ENCODE data around the gene SMG6. TPM values are rescaled to one million over a fixed set of nuclear protein-coding genes. Genes with fewer than 3 reads are reported as not detected.

The SMG6 gene
- total RNA-seq, 2 experiments from 2014 or later = 37.8 to 38.7 TPM

DNA sequence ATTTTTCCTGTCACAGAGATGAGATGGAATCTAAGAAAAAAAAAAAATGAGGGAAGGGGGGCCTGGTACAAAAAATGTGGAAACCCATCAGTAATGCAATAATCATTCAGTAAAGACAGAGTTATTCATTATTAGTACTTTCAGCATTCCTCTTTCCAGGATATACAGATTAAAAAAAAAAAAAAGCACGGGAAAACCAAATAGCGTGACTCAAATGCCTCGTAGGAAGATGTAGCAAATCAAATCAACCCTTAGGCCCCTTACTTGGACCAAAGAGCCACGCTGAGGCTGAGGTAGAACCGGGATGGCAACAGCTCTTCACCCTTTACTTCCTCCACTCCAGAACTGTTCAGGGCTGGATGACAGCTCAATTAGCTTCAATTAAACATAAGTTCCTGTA, 52.5 kb downstream of the SMG6 start:
- Mint-ChIP-seq H3K4me1 (peaks cover 75% of the 10 kb centered on the region), H3K27me3 (no peaks in the 10 kb centered on the region), H3K9me3 (peaks cover 4% of the 10 kb centered on the region), H3K36me3 (ENCODE audit: low read depth) (peaks cover 58% of the 10 kb centered on the region), H3K4me3 (no peak overlapping the region), H3K27ac (peak overlapping the region; percentile 64)
- ChIA-PET POLR2A (interaction anchor here (0.6 to 6.4 kb wide), 5 partner anchors 9 to 27 kb away, joined by 3 to 159 read pairs (median 4); no protein-coding TSS in a partner anchor), CTCF (interaction anchor here (0.7 to 3.6 kb wide), 5 partner anchors 8 to 602 kb away, joined by 3 to 8 read pairs (median 5); partner anchors contain the start of genes HIC1 and RILP)
- no peak for DNase-seq

DNA sequence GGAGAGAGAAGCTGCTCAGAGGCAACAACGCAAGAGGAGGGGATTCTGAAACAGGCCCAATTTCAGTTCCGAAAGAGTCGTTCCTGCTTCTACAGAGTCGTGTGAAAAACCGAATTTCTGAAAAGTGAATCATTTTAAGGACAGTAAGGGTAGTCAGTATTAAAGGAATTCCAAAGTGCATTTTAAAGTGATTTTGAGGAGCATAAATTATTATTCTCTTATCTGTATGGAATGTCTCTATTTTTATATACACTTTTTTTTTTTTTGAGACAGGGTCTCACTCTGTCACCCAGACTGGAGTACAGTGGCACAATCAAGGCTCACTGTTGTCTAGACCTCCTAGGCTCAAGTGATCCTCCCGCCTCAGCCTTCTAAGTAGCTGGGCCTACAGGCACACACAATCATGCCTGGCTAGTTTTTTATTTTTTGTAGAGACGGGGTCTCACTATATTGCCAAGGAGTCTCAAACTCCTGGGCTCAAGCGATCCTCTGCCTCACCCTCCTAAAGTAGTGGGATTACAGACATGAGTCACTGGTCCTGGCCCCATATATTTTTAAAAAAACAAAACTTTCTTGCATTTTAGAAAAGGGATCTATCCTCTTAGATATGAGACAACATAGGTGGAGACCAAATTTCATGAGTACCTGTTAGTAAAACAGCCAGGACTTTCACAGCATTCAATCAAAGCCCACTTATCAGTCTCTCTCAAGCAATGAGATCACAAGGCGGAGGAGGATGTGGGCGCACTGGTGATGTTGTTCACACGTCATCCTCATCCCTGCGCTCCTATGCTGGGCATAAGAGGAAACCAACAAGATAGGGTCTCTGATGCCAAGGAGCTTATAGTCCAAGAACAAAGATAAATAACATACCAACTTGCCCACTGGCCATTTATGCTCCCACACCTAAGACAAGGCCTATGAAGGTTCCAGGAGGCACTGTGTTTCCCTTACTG, 53.2 kb downstream of the SMG6 start:
- peak; percentile 50 for DNase-seq
- Mint-ChIP-seq H3K9me3 (peaks cover 4% of the 10 kb centered on the region), H3K36me3 (ENCODE audit: low read depth) (peaks cover 54% of the 10 kb centered on the region), H3K4me3 (no peak overlapping the region), H3K27me3 (no peaks in the 10 kb centered on the region), H3K4me1 (peaks cover 76% of the 10 kb centered on the region), H3K27ac (peak overlapping the region; percentile 64)
- POLR2A ChIA-PET = interaction anchor here (0.6 to 6.4 kb wide), 3 partner anchors 10 to 25 kb away, joined by 3 to 159 read pairs (median 16); no protein-coding TSS in a partner anchor
- CTCF ChIA-PET = interaction anchor here (0.6 to 3.6 kb wide), 5 partner anchors 9 to 196 kb away, joined by 3 to 8 read pairs (median 5); partner anchors contain the start of gene HIC1

DNA sequence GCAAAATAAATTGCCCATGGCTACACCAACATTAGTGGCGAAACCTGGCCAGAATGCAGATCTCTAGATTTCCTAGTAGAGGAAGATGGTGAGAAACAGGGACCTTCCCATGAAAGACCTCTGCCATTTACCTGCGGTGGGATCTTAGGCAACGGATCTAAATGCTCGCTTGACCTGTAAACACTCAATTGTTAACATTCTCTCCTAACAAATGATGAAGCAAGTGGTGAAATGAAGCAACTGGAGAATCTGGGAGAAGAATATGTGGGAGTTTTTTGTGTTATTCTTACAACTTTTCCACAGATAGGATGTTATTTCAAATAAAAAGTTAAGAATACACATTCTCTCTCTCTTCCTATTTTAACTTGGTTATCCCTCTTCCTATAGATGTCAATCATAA, 56.6 kb downstream of the SMG6 start:
- Mint-ChIP-seq H3K36me3 (ENCODE audit: low read depth) (peaks cover 50% of the 10 kb centered on the region), H3K27ac (no peak overlapping the region)

DNA sequence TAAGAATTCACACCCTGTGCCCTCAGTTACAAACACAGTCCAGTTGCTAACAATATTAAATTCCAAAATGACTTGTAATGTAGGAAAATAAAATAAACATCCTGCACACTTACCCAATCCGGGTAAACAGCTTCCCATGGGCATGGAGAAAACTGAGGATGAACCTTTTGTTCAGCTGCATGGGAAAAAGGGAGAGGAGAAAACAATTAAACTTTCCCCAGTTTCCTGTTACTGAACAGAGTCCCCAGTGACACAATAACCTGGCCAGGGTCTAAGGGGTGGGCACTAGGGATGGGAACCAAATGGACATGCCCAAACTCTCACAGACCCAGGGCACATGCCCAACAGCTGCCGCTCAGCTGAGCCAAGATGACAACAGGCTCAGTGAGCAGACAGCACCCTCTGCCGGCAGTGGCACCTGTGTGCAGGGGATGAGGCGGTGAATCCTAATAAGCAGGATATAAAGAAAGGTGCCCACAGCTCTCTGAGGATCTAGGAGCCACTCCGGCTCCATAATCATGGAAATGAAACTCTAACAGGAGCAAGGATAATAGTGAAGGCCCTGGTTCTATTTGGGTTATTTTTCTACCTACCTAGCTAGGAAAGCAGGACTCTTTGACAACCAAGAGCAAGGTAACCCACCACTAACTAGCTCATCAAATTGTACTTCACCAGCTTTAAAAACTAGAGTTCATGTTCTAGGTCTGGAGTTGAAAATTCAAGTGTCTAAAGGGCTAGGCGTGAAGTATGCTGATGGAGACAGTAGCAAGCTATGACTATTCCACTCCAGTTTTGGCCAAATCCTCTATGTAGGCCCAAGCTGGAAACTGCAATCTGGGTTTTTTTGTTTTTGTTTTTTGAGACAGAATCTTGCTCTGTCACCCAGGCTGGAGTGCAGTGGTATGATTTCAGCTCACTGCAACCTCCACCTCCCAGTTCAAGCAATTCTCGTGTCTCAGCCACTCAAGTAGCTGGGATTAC, 58.8 kb downstream of the SMG6 start:
- Mint-ChIP-seq H3K27me3 (no peaks in the 10 kb centered on the region), H3K36me3 (ENCODE audit: low read depth) (peaks cover 53% of the 10 kb centered on the region), H3K4me1 (peaks cover 70% of the 10 kb centered on the region), H3K4me3 (no peak overlapping the region), H3K9me3 (no peaks in the 10 kb centered on the region), H3K27ac (peak overlapping the region; percentile 69)
- ChIA-PET POLR2A (interaction anchor here (0.6 to 3.3 kb wide), 22 partner anchors 9 to 220 kb away, joined by 3 to 94 read pairs (median 4); partner anchors contain the start of genes HIC1, RTN4RL1, SMG6 and SRR), CTCF (interaction anchor here (0.6 to 4.4 kb wide), 57 partner anchors 8 to 596 kb away, joined by 3 to 210 read pairs (median 6); partner anchors contain the start of genes DPH1, HIC1, RILP and SMG6)
- DNase-seq = peak; percentile 87

More for the DNA sequence above, 56.6 kb downstream of the SMG6 start:
- POLR2A ChIA-PET = interaction anchor here (1.8 to 3.3 kb wide), 3 partner anchors 18 to 190 kb away, joined by 4 to 94 read pairs (median 39); partner anchors contain the start of genes HIC1 and TSR1
- no peaks in the 10 kb centered on the region for H3K27me3 Mint-ChIP-seq
- CTCF ChIA-PET = interaction anchor here (2.9 to 4.4 kb wide), 3 partner anchors 34 to 190 kb away, joined by 22 to 210 read pairs (median 27); partner anchors contain the start of gene HIC1
- no peak overlapping the region for H3K4me3 Mint-ChIP-seq
- H3K9me3 Mint-ChIP-seq = no peaks in the 10 kb centered on the region
- no peak for DNase-seq
- peaks cover 68% of the 10 kb centered on the region for H3K4me1 Mint-ChIP-seq

DNA sequence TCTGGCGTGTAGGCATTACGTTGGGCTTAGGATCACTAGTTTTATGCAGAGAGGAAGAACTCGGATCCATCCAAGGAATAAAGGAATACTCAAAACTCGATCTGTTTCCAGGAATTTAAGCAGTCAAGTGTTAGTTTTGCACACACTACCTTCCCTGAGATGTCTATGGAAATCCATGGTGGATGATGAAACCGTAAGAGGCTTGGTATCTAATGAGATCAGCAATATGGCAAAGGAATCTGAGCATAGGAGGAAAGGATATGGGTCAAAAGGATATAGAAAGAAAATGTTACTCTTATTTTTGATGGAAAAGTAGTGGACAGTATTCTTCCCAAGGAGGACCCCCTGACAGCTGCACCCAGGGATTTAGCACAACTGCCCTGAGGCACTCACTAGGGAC, 59.6 kb downstream of the SMG6 start:
- no peak for DNase-seq
- Mint-ChIP-seq H3K4me1 (peaks cover 69% of the 10 kb centered on the region), H3K27me3 (no peaks in the 10 kb centered on the region), H3K27ac (no peak overlapping the region), H3K4me3 (no peak overlapping the region), H3K9me3 (no peaks in the 10 kb centered on the region), H3K36me3 (ENCODE audit: low read depth) (peaks cover 46% of the 10 kb centered on the region)
- ChIA-PET POLR2A (interaction anchor here (0.6 to 3.3 kb wide), 11 partner anchors 10 to 191 kb away, joined by 3 to 94 read pairs (median 7); partner anchors contain the start of genes HIC1, SMG6 and SRR), CTCF (interaction anchor here (0.8 to 4.4 kb wide), 31 partner anchors 9 to 364 kb away, joined by 3 to 210 read pairs (median 9); partner anchors contain the start of genes HIC1, SMG6 and SRR)

DNA sequence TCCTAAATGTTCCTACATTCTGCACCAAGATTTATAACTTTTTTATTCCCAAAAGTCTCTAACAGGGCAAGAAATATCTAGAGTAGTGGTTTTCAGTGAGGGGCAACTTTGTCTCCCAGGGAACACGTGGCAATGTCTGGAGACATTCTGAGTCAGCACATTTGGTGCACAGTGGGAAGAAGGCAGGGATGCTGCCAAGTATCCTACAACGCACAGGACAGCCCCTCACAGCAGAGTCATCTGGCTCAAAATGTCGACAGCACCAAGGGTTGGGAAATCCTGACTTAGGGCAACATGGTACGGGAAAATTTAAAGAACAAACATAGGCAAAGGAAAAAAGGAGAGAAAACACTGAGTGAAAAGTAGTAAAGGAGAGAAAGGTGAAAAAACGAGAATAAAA, 61.8 kb downstream of the SMG6 start:
- no peak for DNase-seq
- no peaks in the 10 kb centered on the region for H3K27me3 Mint-ChIP-seq
- peaks cover 50% of the 10 kb centered on the region for H3K36me3 Mint-ChIP-seq (ENCODE audit: low read depth)
- POLR2A ChIA-PET = no interaction called here
- H3K27ac Mint-ChIP-seq = no peak overlapping the region
- no peaks in the 10 kb centered on the region for H3K9me3 Mint-ChIP-seq
- H3K4me3 Mint-ChIP-seq = no peak overlapping the region
- CTCF ChIA-PET = interaction anchor here (0.7 to 1.6 kb wide), 3 partner anchors 17 to 178 kb away, joined by 3 to 4 read pairs (median 3); no protein-coding TSS in a partner anchor
- H3K4me1 Mint-ChIP-seq = peaks cover 68% of the 10 kb centered on the region

DNA sequence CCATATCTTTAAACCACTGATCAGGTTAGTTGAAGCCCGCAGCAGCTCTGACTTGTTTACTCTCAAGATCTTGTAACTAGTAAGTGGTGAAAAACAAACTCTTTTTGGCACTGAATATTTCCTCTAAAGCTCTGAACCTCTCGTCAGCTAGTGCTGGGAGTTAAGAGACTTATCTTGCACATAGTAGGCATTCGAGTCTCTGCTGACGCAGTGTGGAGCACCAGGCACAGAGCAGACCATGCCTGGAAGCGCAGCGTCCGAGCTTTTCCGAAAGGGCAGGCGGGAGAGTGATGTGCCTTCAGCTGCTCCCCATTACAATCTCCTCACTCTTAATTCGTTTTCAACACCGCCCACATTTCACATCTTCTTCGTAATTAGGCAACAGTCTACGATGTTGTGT, 63.0 kb downstream of the SMG6 start:
- no peak for DNase-seq
- peaks cover 57% of the 10 kb centered on the region for H3K36me3 Mint-ChIP-seq (ENCODE audit: low read depth)
- CTCF ChIA-PET = interaction anchor here (0.8 to 1.8 kb wide), 7 partner anchors 10 to 186 kb away, joined by 3 to 13 read pairs (median 4); partner anchors contain the start of gene HIC1
- H3K27me3 Mint-ChIP-seq = no peaks in the 10 kb centered on the region
- H3K9me3 Mint-ChIP-seq = no peaks in the 10 kb centered on the region
- no peak overlapping the region for H3K4me3 Mint-ChIP-seq
- POLR2A ChIA-PET = interaction anchor here (0.6 to 1.8 kb wide), 10 partner anchors 13 to 523 kb away, joined by 3 to 9 read pairs (median 4); no protein-coding TSS in a partner anchor
- H3K27ac Mint-ChIP-seq = peak overlapping the region; percentile 67
- H3K4me1 Mint-ChIP-seq = peaks cover 71% of the 10 kb centered on the region

DNA sequence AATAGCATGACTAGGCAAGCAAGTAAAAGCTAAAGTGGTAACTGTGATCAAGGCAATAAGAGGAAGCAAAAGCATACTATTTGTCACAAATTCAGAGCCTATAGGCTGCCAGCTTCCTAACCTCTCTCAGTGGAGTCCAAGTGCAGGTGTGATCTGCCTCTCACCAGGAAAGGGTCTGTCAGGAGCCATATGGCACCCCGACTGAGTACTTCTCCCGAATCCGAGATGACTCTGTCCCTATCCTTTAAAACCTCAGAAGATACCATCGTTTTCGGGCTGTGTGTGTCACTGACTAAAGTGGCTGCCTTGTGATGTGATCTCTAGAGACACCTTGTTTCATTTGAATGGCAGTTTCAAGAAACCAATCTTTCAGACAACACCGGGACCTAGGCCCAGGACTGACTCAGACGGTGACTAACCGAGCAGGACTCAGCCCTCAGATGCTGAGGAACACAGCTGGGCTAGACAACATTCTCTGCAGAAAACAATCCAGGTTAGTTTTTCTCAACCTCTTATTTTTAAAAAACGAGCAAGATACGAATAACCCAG, 63.6 kb downstream of the SMG6 start:
- Mint-ChIP-seq H3K36me3 (ENCODE audit: low read depth) (peaks cover 63% of the 10 kb centered on the region), H3K4me3 (no peak overlapping the region), H3K9me3 (no peaks in the 10 kb centered on the region), H3K27ac (peak overlapping the region; percentile 67), H3K27me3 (no peaks in the 10 kb centered on the region), H3K4me1 (peaks cover 68% of the 10 kb centered on the region)
- CTCF ChIA-PET = interaction anchor here (0.7 to 1.8 kb wide), 9 partner anchors 11 to 185 kb away, joined by 3 to 13 read pairs (median 4); partner anchors contain the start of gene HIC1
- POLR2A ChIA-PET = interaction anchor here (0.7 to 1.8 kb wide), 10 partner anchors 12 to 522 kb away, joined by 3 to 9 read pairs (median 4); no protein-coding TSS in a partner anchor
- peak; percentile 59 for DNase-seq

DNA sequence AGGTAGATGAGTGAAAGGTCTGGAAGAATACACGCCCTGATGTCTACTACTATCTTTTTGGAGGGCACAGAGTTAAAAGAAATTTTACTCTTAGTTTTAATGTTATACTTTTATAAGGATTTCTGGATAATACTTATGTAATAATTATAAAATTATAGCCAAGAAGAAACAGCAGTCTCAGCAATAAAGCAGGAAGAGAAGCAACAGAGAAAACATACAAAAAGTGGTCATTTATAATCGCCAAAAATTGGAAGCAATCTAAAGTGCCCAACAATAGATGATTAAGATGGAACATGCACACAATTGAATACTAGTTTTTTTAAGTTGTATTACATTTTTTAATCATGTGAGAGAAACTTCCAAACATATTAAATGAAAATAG, 64.4 kb downstream of the SMG6 start:
- Mint-ChIP-seq H3K27ac (peak overlapping the region; percentile 8), H3K4me1 (peaks cover 60% of the 10 kb centered on the region), H3K36me3 (ENCODE audit: low read depth) (peaks cover 61% of the 10 kb centered on the region), H3K9me3 (no peaks in the 10 kb centered on the region), H3K4me3 (no peak overlapping the region), H3K27me3 (no peaks in the 10 kb centered on the region)
- no peak for DNase-seq
- POLR2A ChIA-PET = interaction anchor here (1.1 to 1.8 kb wide), 4 partner anchors 12 to 199 kb away, joined by 3 to 9 read pairs (median 4); no protein-coding TSS in a partner anchor
- CTCF ChIA-PET = interaction anchor here (1.2 to 1.8 kb wide), 3 partner anchors 175 to 181 kb away, joined by 3 to 7 read pairs (median 6); no protein-coding TSS in a partner anchor

DNA sequence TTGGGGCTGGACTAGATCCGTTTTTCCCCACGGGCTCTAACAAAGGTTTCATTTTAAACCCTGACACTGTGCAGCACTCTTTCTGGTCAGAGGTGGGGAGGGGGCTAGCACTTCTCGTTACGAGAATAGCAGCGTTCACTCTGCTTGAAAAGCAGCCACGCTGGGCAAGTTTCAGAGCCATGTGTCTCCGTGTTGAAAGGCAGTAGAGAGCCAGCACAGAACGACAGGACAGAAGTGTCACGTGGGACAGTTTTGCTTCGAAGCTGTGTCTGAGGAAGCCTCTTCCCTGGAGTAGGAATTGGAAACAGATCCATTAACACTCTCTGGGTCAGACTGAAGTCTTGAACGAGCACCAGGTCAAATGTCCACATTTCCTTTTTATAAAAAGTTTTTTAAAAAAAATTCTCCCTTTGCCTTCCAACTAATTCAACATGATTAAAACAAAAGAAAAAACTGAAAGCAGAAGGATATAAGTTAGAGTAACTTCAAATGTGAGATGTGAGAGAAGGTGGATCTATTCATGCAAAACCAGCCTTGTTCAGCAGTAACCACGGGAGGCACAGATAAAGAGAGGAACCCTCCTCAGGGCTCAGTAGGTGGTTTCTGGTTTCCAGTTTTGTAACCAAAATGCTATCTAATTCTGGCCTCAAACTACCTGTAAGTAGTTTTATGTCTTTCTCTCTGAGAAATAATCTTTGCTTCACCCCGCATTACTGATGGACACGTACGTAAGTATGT, 65.0 kb downstream of the SMG6 start:
- no peak for DNase-seq
- H3K36me3 Mint-ChIP-seq (ENCODE audit: low read depth) = peaks cover 59% of the 10 kb centered on the region
- ChIA-PET CTCF (interaction anchor here (1.0 kb wide), 1 partner anchor 91 kb away, joined by 3 read pairs; no protein-coding TSS in a partner anchor), POLR2A (no interaction called here)
- H3K4me1 Mint-ChIP-seq = peaks cover 57% of the 10 kb centered on the region
- H3K4me3 Mint-ChIP-seq = no peak overlapping the region
- no peaks in the 10 kb centered on the region for H3K27me3 Mint-ChIP-seq
- H3K9me3 Mint-ChIP-seq = no peaks in the 10 kb centered on the region
- H3K27ac Mint-ChIP-seq = peak overlapping the region; percentile 8

DNA sequence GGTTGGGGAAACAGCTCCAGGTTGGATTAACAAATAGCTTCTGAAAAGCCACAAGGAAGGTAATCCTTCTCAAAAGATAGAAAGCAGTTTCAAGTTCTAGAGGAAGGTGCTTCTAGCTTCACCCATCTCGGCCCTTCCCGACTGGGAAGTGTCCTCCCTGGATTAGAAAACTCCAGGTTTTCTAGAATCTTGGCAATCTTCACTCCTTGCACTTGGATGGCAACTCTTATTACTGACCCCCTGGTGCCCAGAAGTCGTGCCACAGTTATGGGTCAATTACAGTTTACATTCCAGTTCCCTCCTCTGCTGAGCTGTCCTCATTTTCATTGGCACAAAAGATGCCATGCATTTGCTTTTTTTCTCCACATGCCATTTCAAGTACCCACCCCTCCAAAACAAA, 65.6 kb downstream of the SMG6 start:
- Mint-ChIP-seq H3K9me3 (no peaks in the 10 kb centered on the region), H3K27me3 (no peaks in the 10 kb centered on the region), H3K36me3 (ENCODE audit: low read depth) (peaks cover 55% of the 10 kb centered on the region), H3K27ac (no peak overlapping the region), H3K4me1 (peaks cover 59% of the 10 kb centered on the region), H3K4me3 (no peak overlapping the region)
- CTCF ChIA-PET = interaction anchor here (1.0 to 1.5 kb wide), 2 partner anchors 91 to 179 kb away, joined by 3 read pairs; no protein-coding TSS in a partner anchor
- no peak for DNase-seq
- POLR2A ChIA-PET = no interaction called here

All from activated CD4-positive, alpha-beta memory T cell treated with anti-CD3 and anti-CD28 coated beads, Interleukin-2, amount 10 ng/mL, durations not matched to agents 7 days and 5 days (primary cell).